A549 (cell line): Measurements from ENCODE around the gene DIO3. TPM values are rescaled to one million over a fixed set of nuclear protein-coding genes. Genes with fewer than 3 reads are reported as not detected.

ENCODE experiments used
- ATAC-seq, 2 experiments: fragments of 200-7000 bp in 1 of 2; fragments of >200 bp in 1 of 2; cut with Nextera tagmentation in 1 of 2; cut with Tn5 transposase in 1 of 2; 3 replicates each; pipeline versions ENCODE4 v1.8.0 to v1.9.1; 2018 to 2020; ENCODE audit warnings: mild to moderate bottlenecking in 1 of 2, moderate library complexity in 1 of 2
- CTCF ChIA-PET: fragments of 300-600 bp; sonication (Branson Sonifier 250); formaldehyde crosslinking; extraction: SDS; loops from one replicate; lab custom pipeline; 2021; ENCODE audit warnings: antibody characterized with exemption, inconsistent platforms; lab: Yijun Ruan, JAX
- POLR2A ChIA-PET: fragments of 350-600 bp; formaldehyde crosslinking; extraction: SDS; loops from one replicate; lab custom pipeline; 2021; ENCODE audit warnings: antibody characterized with exemption, inconsistent platforms; lab: Yijun Ruan, JAX
- DNase-seq, 2 experiments: peaks; one replicate each; pipeline versions ENCODE4 v3.0.0 to v3.0.0-alpha.2; 2011 to 2016; ENCODE audit warnings: low read depth in 1 of 2, low spot score in 1 of 2
- FAIRE-seq: peaks from 2 replicates; lab custom pipeline; 2011; peaks lifted over from hg19 to GRCh38; lab: Jason Lieb, UNC
- H3K27ac ChIP-seq, 2 experiments: fragments of >200 bp; sonication (Bioruptor Twin); formaldehyde crosslinking; 3 replicates each; pipeline ENCODE4 v1.5.1; 2016 to 2017
- H3K4me1 ChIP-seq: fragments of >200 bp; sonication (Bioruptor Twin); formaldehyde crosslinking; 3 replicates; pipeline ENCODE4 v1.6.1; 2016
- H3K4me2 ChIP-seq: fragments of >200 bp; sonication (Bioruptor Twin); formaldehyde crosslinking; 3 replicates; pipeline ENCODE4 v1.6.1; 2016
- H3K4me3 ChIP-seq: fragments of >200 bp; sonication (Bioruptor Twin); formaldehyde crosslinking; 3 replicates; pipeline ENCODE4 v1.5.1; 2016
- H3K9me3 ChIP-seq: fragments of >200 bp; sonication (Bioruptor Twin); formaldehyde crosslinking; 3 replicates; pipeline ENCODE4 v1.6.1; 2016
- EHMT2 ChIP-seq: fragments of 200-600 bp; sonication (generic); IDR thresholded peaks from 2 replicates; pipeline ENCODE4 v1.6.1; 2016; ENCODE audit warnings: antibody characterized with exemption, low read depth, mild to moderate bottlenecking, moderate library complexity
- ELK1 ChIP-seq: fragments of 150-350 bp; IDR thresholded peaks from 2 replicates; pipeline ENCODE4 v1.6.1; 2014; ENCODE audit warnings: low read depth, mild to moderate bottlenecking, low read length
- FOSL2 ChIP-seq, 2 experiments: fragments of 450-650 bp in 1 of 2; fragments of >200 bp in 1 of 2; sonication (Bioruptor Twin) in 1 of 2; formaldehyde crosslinking; IDR thresholded peaks; 2 replicates each; pipeline versions ENCODE4 v1.5.0 to v1.6.1; 2016 to 2020; ENCODE audit warnings: mild to moderate bottlenecking in 1 of 2, moderate library complexity in 1 of 2
- FOXS1 ChIP-seq: fragments of 250-450 bp; sonication (Bioruptor Pico); IDR thresholded peaks from 2 replicates; pipeline ENCODE4 v1.5.0; 2020; ENCODE audit warnings: mild to moderate bottlenecking, moderate library complexity
- GATA3 ChIP-seq: IDR thresholded peaks from 2 replicates; pipeline ENCODE4 v1.6.1; 2012; ENCODE audit warnings: borderline replicate concordance
- HES2 ChIP-seq: fragments of >200 bp; sonication (Bioruptor Twin); formaldehyde crosslinking; IDR thresholded peaks from 2 replicates; pipeline ENCODE4 v1.6.1; 2016
- HOXB13 ChIP-seq: fragments of 250-450 bp; sonication (Bioruptor Pico); IDR thresholded peaks from 2 replicates; pipeline ENCODE4 v1.5.0; 2020; ENCODE audit warnings: low read depth, mild to moderate bottlenecking, moderate library complexity
- KDM1A ChIP-seq: fragments of 200-600 bp; sonication (generic); IDR thresholded peaks from 2 replicates; pipeline ENCODE4 v1.6.1; 2016; ENCODE audit warnings: low read depth, mild to moderate bottlenecking
- MAZ ChIP-seq: fragments of 150-350 bp; IDR thresholded peaks from 2 replicates; pipeline ENCODE4 v1.6.1; 2014; ENCODE audit warnings: antibody characterized with exemption, low read depth, low read length, borderline replicate concordance
- MYC ChIP-seq: IDR thresholded peaks from 2 replicates; pipeline ENCODE4 v1.6.1; 2012; ENCODE audit warnings: mild to moderate bottlenecking, inconsistent platforms, low read length, improper control_type of control experiment, borderline replicate concordance
- NPAS2 ChIP-seq: fragments of 250-450 bp; sonication (Bioruptor Pico); IDR thresholded peaks from 2 replicates; pipeline ENCODE4 v1.8.0; 2022; ENCODE audit warnings: mild to moderate bottlenecking, moderate library complexity, borderline replicate concordance
- PBX3 ChIP-seq: IDR thresholded peaks from 2 replicates; pipeline ENCODE4 v1.6.1; 2012
- POLR2AphosphoS2 ChIP-seq: conservative IDR thresholded peaks from 2 replicates; pipeline ENCODE4 v1.6.1; 2012; ENCODE audit warnings: low read length, improper control_type of control experiment, inconsistent platforms
- RNF2 ChIP-seq: fragments of 200-600 bp; sonication (generic); IDR thresholded peaks from 2 replicates; pipeline ENCODE4 v1.6.1; 2016; ENCODE audit warnings: low read depth, mild to moderate bottlenecking, antibody characterized with exemption, moderate library complexity, borderline replicate concordance
- SMC3 ChIP-seq: fragments of >200 bp; sonication (Bioruptor Twin); formaldehyde crosslinking; IDR thresholded peaks from 3 replicates; pipeline ENCODE4 v1.6.1; 2018; ENCODE audit warnings: inconsistent platforms
- SREBF2 ChIP-seq: fragments of 450-650 bp; IDR thresholded peaks from 2 replicates; pipeline ENCODE4 v1.6.1; 2014; ENCODE audit warnings: mild to moderate bottlenecking, moderate library complexity
- TFCP2L1 ChIP-seq: fragments of 250-450 bp; sonication (Bioruptor Pico); IDR thresholded peaks from 2 replicates; pipeline ENCODE4 v1.5.0; 2021; ENCODE audit warnings: mild to moderate bottlenecking
- TP53 ChIP-seq: fragments of 250-450 bp; sonication (Bioruptor Pico); IDR thresholded peaks from 2 replicates; pipeline ENCODE4 v1.5.0; 2021; ENCODE audit warnings: mild to moderate bottlenecking, moderate library complexity
- USF2 ChIP-seq: fragments of 450-650 bp; IDR thresholded peaks from 2 replicates; pipeline ENCODE4 v1.6.1; 2014; ENCODE audit warnings: antibody characterized with exemption
- ZNF302 ChIP-seq: fragments of 250-450 bp; sonication (Bioruptor Pico); IDR thresholded peaks from 2 replicates; pipeline ENCODE4 v1.9.0; 2021; ENCODE audit warnings: inconsistent platforms, mild to moderate bottlenecking, moderate library complexity
- WGBS: methylation state at CpG from one replicate; pipeline ENCODE4 v1.1.6; 2017; ENCODE audit errors: missing lambda C conversion rate; 5-methylcytosine and 5-hydroxymethylcytosine counted together
- polyA plus RNA-seq, 4 experiments: library from polyadenylated mRNA; depleted of rRNA in 3 of 4; stranded (reverse); fragments of >200 nt; fragmentation: RNase III in 1 of 4; extraction: RNeasy Plus Mini Kit Qiagen cat#74134 plus additional on column Dnase treatment in 1 of 4; gene quantifications; 2 replicates in 3 of 4; 3 replicates in 1 of 4; pipeline ENCODE4 v1.2.3, GENCODE V29; 2011 to 2017
- TF ChIP-seq, protein P1 (sequence below): fragments of >200 bp; sonication (Bioruptor Twin); formaldehyde crosslinking; IDR thresholded peaks from 3 replicates; pipeline ENCODE4 v1.5.1; 2016
- TF ChIP-seq, protein P2 (sequence below): IDR thresholded peaks from 2 replicates; pipeline ENCODE4 v1.6.1; 2012; ENCODE audit warnings: low read depth, borderline replicate concordance

The DIO3 gene
- polyA plus RNA-seq, 2 of the 4 experiments (the other 2 are of a cell fraction), result 0.04 to 0.09 TPM

DNA sequence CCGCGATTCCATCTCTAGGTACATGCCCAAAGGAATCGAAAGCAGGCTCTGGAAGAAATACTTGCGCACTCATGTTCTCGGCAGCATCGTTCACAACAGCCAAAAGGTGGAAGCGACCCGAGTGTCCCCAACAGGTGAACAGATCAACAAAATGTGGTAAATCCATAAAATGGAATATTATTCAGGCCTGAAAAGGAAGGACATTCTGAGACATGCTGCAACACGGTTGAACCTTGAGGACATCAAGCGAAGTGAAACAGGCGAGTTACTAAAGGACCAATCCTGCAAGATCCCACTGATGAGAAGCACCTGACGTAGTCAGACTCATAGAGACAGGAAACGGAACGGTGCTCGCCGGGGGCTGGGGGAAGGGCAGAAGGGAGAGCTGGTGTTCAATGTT, 17.5 kb upstream of the DIO3 start:
- no peak overlapping the region for H3K27ac ChIP-seq
- TF ChIP-seq KDM1A, result 0 out of 2 replicates have a peak, but pooled peaks have one; percentile 49
- no peak for TF ChIP-seq RNF2
- CTCF ChIA-PET, result interaction anchor here (0.6 to 1.1 kb wide), 2 partner anchors 1104 to 1166 kb away, joined by 3 read pairs; no protein-coding TSS in a partner anchor
- no peak overlapping the region for H3K4me2 ChIP-seq
- no peak for DNase-seq
- no peak for ATAC-seq
- no peak for FAIRE-seq
- H3K9me3 ChIP-seq, result peaks cover 12% of the 10 kb centered on the region; the same call in 1 of the 3 replicates
- POLR2A ChIA-PET, result no interaction called here
- no peak overlapping the region for H3K4me3 ChIP-seq
- WGBS, result 92% methylated on average over 16 of the region's 16 CpGs
- no peaks in the 10 kb centered on the region; the same call in 2 of the 3 replicates for H3K4me1 ChIP-seq

DNA sequence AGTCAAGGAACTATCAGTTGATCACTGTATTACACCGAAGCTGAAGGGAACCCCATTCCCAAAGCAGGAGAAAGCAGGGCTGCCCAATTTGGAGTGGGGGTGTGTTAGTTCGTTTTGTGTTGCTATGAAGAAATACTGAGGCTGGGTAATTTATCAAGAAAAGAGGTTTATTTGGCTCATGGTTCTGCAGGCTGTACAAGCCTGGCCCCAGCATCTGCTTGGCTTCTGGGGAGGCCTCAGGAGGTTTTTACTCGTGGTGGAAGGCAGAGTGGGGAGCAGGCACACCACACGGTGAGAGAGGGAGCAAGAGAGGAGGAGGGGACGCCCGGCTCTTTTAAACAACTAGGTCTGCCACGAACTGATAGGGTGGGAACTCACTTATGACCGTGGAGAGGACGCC, 16.7 kb upstream of the DIO3 start:
- H3K27ac ChIP-seq, result no peak overlapping the region
- H3K9me3 ChIP-seq, result peaks cover 12% of the 10 kb centered on the region; the same call in 1 of the 3 replicates
- no peak for TF ChIP-seq SREBF2
- TF ChIP-seq HES2, result no peak
- no peak for TF ChIP-seq POLR2AphosphoS2
- TF ChIP-seq NPAS2 (CRISPR knock-in tag), result no peak
- TF ChIP-seq GATA3, result no peak
- TF ChIP-seq MAZ, result no peak
- TF ChIP-seq TFCP2L1 (CRISPR knock-in tag), result no peak
- FAIRE-seq (no peak), ATAC-seq (no peak), DNase-seq (no peak)
- ChIA-PET CTCF (no interaction called here), POLR2A (no interaction called here)
- 77% methylated on average over 9 of the region's 9 CpGs for WGBS
- H3K4me2 ChIP-seq, result no peak overlapping the region
- H3K4me3 ChIP-seq, result no peak overlapping the region
- H3K4me1 ChIP-seq, result no peaks in the 10 kb centered on the region; the same call in 2 of the 3 replicates

DNA sequence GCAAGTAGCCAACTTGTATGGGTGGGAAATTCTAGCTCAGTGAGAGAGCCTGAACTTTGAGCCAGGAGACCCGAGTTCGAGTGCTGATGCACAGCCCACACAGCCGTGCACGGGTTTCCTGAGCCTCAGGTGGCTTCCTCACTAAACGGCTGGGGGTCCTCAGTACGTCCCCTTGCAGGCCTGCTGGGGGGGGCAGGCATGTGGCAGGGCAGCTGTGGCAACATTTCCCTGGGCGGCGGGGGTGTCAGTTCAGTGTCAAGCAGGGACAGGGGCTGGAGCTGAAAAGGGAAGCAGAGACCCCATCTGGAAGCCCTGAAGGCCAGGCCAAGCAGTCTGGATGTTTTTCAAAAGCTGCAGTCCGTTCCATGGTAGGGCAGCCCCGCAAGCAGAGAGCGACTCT, 14.6 kb upstream of the DIO3 start:
- Histone ChIP-seq H3K4me1 (peaks cover under 1% of the 10 kb centered on the region; the same call in 1 of the 3 replicates), H3K4me3 (no peak overlapping the region), H3K9me3 (peaks cover 12% of the 10 kb centered on the region; the same call in 1 of the 3 replicates), H3K27ac (0 out of 6 replicates have a peak overlapping the region, but pooled peaks of 1 of the 2 experiments have one; percentile 6), H3K4me2 (no peak overlapping the region)
- WGBS, result 78% methylated on average over 9 of the region's 11 CpGs
- FAIRE-seq (no peak), DNase-seq (no peak), ATAC-seq (no peak)
- TF ChIP-seq FOSL2 (IDR thresholded peaks at IDR 0.05), result no peak
- TF ChIP-seq FOSL2 (CRISPR knock-in tag; IDR thresholded peaks at IDR 0.05), result no peak
- TF ChIP-seq KDM1A, result no peak
- TF ChIP-seq MYC, result no peak
- no peak for TF ChIP-seq FOXS1 (CRISPR knock-in tag)
- no peak for TF ChIP-seq POLR2AphosphoS2
- no peak for TF ChIP-seq SMC3
- TF ChIP-seq, protein P1, sequence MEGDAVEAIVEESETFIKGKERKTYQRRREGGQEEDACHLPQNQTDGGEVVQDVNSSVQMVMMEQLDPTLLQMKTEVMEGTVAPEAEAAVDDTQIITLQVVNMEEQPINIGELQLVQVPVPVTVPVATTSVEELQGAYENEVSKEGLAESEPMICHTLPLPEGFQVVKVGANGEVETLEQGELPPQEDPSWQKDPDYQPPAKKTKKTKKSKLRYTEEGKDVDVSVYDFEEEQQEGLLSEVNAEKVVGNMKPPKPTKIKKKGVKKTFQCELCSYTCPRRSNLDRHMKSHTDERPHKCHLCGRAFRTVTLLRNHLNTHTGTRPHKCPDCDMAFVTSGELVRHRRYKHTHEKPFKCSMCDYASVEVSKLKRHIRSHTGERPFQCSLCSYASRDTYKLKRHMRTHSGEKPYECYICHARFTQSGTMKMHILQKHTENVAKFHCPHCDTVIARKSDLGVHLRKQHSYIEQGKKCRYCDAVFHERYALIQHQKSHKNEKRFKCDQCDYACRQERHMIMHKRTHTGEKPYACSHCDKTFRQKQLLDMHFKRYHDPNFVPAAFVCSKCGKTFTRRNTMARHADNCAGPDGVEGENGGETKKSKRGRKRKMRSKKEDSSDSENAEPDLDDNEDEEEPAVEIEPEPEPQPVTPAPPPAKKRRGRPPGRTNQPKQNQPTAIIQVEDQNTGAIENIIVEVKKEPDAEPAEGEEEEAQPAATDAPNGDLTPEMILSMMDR, result no peak
- no peak for TF ChIP-seq SREBF2
- no peak for TF ChIP-seq EHMT2
- TF ChIP-seq PBX3, result no peak
- TF ChIP-seq HOXB13 (CRISPR knock-in tag), result no peak
- no peak for TF ChIP-seq USF2
- no peak for TF ChIP-seq ELK1
- no peak for TF ChIP-seq TFCP2L1 (CRISPR knock-in tag)
- no peak for TF ChIP-seq ZNF302 (CRISPR knock-in tag)
- TF ChIP-seq, protein P2, sequence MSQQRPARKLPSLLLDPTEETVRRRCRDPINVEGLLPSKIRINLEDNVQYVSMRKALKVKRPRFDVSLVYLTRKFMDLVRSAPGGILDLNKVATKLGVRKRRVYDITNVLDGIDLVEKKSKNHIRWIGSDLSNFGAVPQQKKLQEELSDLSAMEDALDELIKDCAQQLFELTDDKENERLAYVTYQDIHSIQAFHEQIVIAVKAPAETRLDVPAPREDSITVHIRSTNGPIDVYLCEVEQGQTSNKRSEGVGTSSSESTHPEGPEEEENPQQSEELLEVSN, result no peak
- TF ChIP-seq TP53 (CRISPR knock-in tag), result no peak
- CTCF ChIA-PET, result interaction anchor here (1.1 kb wide), 1 partner anchor 312 kb away, joined by 3 read pairs; no protein-coding TSS in a partner anchor
- POLR2A ChIA-PET, result interaction anchor here (0.6 to 1.2 kb wide), 2 partner anchors 70 to 273 kb away, joined by 3 to 5 read pairs; no protein-coding TSS in a partner anchor
